HG03558 (cell line): ENCODE measurements around the gene USP53.
"Not testable (repeated sequence)": the region's sequence is repeated elsewhere in the genome, so short reads cannot be mapped to it uniquely, and the experiment has no call there.

Source experiments
- ATAC-seq: cut with Tn5 transposase; IDR thresholded peaks from one replicate; pipeline ENCODE4 v1.9.1; 2021; ENCODE audit warnings: moderate number of reproducible peaks; ENCODE audit not compliant: unreplicated experiment; ENCODE audit errors: extremely low read depth

Gene USP53

DNA sequence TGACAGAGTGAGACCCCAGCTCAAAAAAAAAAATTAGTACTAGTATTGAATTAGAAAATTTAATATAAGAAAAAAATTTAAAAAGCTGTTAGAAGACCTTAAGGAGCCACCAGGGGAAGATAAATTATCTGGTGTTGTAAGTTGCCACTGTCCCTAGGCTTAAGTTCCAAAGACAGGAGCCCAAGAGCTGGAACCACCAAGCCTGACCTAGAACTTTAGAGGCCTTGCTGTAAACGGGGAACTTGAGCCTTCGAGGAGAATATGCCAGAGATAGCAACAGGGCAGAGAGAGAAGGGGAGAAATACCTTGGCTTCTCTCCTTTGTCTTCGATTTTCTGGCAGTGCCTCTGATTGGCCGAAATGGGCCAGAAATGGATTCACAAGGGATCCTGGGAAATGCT is 8.9 kb downstream of the USP53 start:
- ATAC-seq = no peak

DNA sequence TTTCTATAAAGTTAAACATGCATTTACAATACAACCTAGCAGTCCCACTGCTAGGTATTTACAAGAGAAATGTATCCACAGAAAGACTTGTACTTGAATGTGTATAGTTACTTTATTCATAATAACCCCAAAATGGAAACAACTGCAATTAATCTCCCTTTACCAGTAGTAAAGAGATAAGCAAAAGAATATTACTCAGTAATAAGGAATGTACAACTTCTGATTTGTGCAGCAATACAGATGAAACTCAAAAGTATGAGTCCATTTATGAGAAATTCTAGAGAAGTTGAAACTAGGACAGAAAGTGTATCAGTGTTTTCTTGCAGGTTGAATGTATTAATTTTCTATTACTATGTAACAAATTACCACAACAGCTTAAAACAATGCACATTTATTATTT is 15.2 kb downstream of the USP53 start:
- ATAC-seq = no peak

DNA sequence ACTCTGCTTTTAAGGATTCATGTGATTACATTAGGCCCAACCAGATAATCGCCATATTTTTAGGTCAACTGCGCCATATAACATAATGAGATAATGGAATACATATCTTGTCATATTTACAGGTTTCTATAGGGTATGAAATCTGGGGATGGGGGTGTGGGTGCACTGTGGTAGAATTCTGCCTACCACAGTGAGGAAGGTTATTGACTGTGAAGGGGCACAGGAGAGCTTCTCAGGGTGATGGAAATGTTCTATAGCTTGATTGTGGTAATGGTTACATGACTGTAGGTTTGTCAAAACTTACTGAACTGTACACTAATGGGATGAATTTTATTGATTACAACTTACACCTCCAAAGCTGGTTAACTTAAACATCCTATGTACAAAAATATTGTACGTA is 15.9 kb downstream of the USP53 start:
- no peak for ATAC-seq

DNA sequence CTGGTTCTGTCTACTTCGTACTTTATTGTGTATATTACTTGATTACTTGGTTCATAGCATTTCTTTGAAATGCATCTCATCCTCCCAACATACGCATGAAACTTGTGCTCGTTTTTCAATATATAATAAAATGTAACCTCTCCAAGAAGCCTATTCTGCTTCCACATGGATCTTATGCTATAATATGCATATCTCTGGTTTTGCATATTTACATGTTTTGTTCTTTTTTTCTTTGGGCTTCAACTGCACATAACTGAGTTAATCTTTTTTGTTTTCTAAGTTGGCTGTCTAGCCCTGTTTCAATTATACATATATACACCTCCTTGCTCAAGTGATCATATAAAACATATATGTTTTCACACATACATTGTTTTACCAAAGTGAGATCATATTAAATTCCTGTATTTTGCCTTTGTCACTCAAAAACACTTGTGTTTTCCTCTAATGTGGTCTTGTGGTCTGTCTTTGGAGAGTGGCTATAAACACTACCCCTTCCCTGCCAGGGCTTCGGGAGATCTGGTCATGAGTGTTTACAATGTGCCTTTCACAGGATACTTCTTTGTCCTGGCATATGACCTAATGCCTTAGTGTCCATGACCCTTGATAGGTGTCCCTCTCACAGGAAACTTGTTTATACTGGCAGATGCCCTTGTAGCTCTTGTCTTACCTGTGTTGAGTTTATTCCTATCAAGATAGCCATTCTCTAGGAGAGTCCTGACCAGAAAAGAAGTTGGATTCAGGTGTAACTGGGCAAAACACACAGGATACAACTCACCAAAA is 17.6 kb downstream of the USP53 start:
- ATAC-seq = no peak

DNA sequence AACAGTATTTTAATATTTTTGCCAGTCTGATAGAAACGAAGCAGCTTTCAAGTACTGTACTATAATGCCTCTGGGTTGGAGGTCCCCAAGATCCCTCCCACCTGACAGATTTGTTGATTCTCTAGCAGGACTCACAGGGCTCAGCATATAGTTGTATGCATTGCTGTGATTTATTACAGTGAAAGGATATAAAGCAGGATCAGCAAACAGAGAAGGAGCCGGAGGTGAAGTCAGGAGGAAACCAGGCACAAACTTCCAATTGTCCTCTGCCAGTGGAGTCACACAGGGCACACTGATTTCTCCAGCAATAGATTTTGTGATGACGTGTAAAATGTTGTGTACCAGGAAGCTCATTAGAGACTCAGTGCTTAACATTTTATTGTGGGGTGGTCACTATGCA is 19.0 kb downstream of the USP53 start:
- no peak for ATAC-seq

DNA sequence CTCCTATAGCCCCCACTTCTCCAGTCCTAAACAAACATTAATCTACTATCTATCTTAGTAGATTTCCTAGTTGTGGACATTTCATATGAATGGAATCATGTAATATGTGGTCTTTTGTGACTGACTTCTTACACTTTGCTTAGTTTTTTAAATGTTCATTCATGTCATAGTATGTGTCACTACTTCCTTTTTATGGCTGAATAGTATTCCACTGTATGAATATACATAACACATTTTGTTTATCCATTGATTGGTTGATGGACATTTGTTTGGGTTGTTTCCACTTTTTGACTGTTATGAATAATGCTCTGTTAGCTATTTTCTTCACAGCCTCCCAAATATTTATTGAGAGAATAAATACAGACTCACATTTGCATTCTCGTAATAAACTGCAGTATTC is 19.8 kb downstream of the USP53 start:
- ATAC-seq = no peak

DNA sequence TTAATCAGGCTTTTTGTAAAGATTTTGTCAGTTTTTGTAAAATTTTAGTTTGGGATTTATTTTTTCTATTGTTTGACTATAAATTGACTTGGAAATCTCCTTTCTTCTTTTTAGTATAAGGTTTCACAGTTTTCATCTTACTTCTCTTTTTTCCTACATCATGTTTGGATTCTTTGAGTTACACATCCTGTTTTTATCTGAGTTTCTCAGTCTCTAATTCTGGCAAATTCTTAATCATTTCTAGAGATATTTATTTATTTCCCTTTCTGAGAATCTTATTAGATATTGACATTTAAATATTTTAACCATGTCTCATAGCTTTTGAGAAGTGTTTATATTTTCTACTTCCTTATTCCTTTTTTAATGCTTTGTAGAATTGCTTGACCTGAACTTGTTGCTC is 20.7 kb downstream of the USP53 start:
- ATAC-seq = no peak

DNA sequence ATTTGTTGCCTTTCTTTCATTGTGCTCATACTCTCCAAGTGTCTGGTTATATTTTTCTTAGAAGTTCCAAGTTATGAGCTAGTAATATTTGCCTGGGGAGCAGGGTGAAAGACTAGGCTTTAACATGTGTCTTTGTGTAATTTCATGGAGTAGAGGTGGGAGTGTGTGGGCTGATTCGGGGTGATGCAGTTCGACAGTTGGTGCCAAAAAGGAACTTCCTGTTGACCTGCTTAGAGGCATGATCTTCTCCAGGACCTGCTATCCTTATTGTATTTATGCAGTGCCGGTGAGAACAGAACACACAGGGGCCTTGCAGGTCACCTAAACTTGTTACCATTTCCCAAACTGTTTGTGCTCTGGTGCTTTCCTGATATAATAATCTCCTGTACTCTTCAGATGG is 21.2 kb downstream of the USP53 start:
- no peak for ATAC-seq

DNA sequence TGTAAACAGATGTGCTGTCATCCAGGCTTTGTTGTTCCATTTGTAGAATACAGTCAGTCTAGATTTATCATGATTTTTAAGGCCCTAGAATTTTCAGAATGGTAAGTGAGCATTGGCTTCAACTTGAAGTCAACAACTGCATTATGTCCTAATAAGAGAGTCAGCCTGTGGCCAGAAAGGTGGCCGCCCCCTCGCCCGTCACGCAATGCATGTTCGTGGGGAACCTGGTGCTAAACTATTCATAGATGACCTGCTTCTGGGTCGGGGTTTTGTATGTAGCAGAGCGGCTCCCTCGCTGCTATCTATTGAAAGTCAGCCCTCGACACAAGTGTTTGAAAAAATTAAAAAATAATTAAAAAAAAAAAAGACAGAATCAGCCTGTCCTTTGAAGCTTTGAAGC is 24.7 kb downstream of the USP53 start:
- ATAC-seq = no peak

DNA sequence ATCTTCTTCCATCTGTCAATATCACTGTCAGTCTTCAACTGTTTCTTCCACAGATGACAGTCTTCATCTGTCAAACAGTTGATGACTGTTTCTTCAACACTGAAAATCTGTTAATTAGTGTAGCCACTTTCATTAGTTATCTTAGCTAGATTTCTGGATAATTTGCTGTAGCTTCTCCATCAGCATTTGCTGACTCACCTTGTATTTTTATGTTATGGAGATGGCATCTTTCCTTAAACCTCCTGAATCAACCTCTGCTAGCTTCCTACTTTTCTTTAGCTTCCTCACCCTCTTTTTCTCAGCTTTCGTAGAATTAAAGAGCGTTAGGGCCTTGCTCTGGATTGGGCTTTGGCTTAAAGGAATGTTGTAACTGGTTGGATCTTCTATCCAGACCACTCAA is 25.1 kb downstream of the USP53 start:
- ATAC-seq = no peak

DNA sequence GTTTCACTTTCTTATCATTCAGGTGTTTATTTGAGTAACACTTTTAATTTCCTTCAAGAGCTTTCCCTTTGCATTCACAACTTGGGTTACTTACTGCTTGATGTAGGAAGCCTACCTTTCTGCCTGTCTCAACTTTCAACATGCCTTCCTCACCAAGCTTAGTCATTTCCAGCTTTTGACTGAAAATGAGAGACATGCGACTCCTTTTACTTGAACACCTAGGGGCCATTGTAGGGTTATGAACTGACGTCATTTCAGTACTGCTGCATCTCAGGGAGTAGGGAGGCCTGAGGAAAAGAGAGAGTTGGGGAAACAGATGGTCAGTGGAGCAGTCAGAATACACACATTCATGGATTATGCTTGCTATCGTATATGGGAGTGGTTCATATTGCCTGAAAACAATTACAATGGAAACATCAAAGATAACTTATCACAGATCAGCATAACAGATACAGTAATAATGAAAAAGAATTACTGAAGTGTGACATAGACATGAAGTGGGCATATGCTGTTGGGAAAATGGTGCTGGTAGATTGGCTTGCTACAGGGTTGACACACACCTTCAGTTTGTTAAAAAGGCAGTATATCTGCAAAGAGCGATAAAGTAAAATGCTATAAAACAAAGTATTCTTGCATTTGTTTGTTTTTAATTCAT is 25.7 kb downstream of the USP53 start:
- ATAC-seq = peak; percentile 99

DNA sequence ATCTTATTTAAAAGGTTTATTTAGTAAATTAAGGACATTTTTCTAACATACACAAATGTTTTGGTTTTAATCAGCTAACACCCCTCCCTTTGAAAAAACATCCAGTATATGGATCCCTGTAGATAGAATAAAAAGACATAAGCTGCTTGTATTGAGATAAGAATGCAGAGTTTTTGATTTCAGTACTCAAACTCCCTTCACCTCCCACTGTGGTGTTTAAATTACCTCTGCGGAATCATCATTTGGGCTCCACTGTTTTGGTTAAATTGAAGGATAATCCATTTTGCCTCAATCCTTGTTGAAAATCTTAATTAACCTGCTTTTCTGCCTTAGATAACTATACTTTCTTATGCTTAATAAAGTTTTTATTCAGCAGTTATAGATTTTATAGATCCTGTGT is 27.6 kb downstream of the USP53 start:
- ATAC-seq = no peak

DNA sequence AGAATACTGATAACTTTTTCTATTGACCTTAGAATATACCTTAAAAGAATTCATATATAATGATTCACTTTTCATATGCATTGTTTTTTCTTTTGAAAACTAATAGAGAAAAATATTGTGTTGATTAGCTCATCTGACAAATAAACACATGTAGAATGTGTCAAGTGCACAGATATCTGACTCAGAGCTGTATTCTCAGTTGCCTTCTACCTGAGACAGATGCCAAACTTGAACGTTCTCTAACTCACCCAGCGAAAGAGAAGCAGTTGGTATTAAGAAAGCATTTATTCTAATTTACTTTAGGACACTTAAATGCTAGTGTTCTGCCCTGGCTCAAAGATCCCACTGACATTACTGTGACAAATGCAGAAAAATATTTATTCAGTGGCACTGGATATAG is 28.1 kb downstream of the USP53 start:
- no peak for ATAC-seq

DNA sequence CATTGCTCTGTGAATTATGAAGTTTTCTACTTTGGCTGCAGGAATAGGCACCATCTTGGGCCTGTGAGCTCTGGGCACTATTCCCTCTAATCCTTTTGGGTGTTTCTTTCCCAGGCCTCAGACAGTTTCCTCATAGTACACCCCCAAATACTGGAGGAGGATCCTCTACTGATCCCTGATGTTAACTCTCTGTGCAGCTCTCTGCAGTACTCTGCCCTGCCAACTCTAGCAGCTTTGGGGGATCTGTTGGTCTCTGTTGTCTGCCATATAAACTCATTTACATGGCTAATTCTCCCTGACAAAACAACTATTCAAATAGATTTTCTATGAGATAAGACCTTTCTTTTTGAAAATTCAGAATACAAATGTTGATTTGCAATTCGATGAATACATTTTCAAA is 29.9 kb downstream of the USP53 start:
- no peak for ATAC-seq

DNA sequence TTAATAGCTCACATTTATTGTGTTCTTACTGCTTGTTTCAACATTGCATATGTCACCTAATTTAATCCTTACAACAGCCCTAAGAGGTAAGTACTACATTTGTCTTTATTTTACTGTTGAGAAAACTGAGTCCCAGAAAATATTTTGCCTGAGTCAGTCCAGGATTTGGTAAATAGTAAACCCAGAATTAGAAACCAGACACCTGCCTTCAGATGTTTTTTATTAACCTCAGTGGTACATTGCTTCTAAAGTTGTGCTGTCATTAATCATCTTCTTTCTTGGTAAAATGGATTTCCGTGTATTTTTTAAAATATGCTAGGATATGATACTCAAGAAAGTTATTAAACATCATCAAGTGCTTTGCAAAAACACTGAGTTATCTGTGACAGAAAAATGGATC is 31.4 kb downstream of the USP53 start:
- ATAC-seq = no peak

DNA sequence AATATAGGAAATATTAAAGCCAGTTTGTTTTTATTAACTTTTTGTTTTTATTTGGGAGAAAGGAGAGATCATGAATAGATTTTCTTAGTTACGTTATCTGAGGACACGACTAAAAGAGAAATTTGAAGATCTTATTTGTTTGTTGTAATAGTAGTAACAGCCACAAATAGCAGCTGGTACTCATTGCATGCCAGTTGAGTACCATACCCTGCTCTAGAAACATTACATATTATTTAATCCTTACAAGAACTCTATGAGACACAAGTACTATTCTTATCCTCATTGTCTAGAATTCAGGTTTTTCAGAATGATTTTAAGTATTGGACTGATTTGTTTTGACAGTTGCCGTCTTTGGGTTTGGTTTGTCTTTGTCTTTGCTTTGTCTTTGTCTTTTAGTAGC is 31.8 kb downstream of the USP53 start:
- no peak for ATAC-seq

DNA sequence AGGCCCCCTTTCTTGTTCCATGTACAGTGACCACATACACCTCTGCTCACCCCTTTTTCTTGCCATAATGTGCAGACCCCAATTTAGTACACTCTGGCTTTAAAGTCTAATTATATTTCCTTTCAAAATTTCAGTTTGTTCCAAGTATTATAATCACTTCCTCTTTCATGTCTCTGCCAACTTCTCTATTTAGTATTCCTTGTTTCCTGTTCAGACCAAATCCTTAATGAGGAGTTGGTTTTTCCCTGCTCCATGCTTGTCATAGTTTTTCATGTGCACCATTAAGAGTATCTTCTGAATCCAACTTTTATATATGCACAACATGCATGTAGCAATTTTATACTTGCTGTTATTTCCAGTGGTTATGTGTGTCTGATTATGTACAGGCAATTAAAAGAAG is 32.3 kb downstream of the USP53 start:
- no peak for ATAC-seq

DNA sequence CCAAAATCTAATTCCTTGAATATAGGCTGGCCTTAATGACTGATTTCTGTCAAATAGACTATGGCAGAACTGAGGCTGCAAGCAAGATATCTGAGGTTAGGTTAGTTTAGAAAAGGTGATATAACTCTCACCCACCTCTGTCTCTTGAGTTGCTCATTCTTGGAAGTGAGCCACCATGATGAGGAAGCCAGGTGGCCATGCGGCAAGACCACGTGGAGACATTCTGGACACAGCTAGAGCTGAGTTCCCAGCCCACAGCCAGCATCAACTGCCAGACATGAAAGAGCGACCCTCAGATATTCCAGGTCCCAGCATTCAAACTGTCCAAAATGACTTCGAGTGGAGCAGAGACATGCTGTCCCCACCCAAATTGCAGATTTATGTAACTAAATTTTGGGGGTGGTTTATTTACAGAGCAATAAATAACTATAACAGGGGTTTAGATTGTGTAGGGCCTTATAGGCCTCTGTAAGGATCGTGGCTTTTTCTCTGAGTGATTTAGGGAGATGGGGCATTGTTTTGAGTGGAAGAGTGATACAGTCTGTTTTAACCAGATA is 33.7 kb downstream of the USP53 start:
- no peak for ATAC-seq

DNA sequence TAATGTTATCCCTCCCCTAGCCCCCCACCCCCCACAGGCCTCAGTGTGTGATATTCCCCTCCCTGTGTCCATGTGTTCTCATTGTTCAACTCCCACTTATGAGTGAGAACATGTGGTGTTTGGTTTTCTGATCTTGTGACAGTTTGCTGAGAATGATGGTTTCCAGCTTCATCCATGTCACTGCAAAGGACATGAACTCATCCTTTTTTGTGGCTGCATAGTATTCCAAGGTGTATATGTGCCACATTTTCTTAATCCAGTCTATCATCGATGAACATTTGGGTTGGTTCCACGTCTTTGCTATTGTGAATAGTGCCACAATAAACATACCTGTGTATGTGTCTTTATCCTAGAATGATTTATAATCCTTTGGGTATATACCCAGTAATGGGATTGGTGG is 38.5 kb downstream of the USP53 start:
- not testable (repeated sequence) for ATAC-seq

DNA sequence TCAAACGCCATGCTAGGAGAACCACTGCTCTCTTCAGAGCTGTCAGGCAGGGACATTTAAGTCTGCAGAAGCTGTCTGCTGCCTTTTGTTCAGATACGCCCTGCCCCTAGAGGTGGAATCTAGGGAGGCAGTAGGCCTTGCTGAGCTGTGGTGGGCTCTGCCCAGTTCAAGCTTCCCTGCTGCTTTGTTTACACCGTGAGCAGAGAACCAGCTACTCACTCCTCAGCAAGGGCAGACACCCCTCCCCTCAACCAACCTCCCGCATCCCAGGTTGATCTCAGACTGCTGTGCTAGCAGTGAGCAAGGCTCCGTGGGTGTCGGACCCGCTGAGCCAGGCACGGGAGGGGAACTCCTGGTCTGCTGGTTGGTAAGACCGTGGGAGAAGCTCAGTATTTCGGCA is 42.7 kb downstream of the USP53 start:
- not testable (repeated sequence) for ATAC-seq

DNA sequence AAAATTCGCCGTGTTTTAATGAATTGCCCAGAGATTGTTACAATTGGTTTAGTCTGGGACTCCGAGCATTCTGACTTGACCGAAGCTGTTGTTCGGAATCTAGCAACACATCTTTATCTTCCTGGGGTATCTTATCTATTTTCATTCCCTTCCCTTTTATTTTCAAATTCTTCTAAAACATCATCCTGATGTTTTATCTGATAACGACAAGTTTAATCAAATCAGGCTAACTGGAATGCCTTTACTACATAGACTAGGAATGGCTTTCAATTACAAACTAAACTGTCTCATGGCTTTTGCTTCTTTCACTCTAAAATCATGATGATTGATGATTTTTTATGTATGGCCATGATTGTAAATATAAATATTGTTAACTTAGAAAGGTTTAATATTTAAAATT is 48.0 kb downstream of the USP53 start:
- ATAC-seq = no peak

DNA sequence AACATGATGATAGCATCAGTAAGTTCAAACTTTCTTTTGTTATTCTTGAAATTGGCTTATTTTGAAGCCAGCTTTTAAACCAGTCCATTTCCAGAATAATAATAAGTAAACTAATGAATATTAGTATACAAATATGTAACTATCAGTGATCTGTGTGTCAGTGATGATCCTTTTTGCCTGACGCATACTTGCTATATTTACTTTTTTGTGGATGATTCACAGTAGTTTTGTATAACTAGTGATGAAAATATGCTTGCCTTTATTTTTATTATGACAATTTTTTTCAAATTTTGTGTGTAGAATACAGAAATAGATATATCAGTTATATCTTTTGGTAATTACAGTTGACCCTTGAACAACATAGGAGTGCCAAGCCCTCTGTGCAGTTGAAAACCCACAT is 49.5 kb downstream of the USP53 start:
- no peak for ATAC-seq
